SJSA1 (cell line): ENCODE measurements around the gene PYM1. TPM values are rescaled to one million over a fixed set of nuclear protein-coding genes. Genes with fewer than 3 reads are reported as not detected.
"Not testable (repeated sequence)": the region's sequence is repeated elsewhere in the genome, so short reads cannot be mapped to it uniquely, and the experiment has no call there.

ENCODE experiments used
- DNase-seq, 2 experiments: peaks; one replicate each; pipeline ENCODE4 v3.0.0-alpha.2; 2015 to 2020; ENCODE audit warnings: low spot score in 2 of 2, low read depth in 1 of 2
- H3K27ac ChIP-seq: fragments of 250-450 bp; sonication (Bioruptor Pico); 2 replicates; pipeline ENCODE4 v1.5.1; 2020; ENCODE audit warnings: mild to moderate bottlenecking, moderate library complexity
- H3K27me3 ChIP-seq: fragments of 250-450 bp; sonication (Bioruptor Pico); replicated peaks from 2 replicates; pipeline ENCODE4 v1.5.1; 2020; ENCODE audit warnings: mild to moderate bottlenecking, moderate library complexity
- H3K36me3 ChIP-seq: fragments of 250-450 bp; sonication (Bioruptor Pico); 2 replicates; pipeline ENCODE4 v1.5.1; 2020; ENCODE audit warnings: mild to moderate bottlenecking
- H3K4me1 ChIP-seq: fragments of 250-450 bp; sonication (Bioruptor Pico); replicated peaks from 2 replicates; pipeline ENCODE4 v1.6.1; 2021; ENCODE audit warnings: mild to moderate bottlenecking
- H3K4me3 ChIP-seq: fragments of 250-450 bp; sonication (Bioruptor Pico); 2 replicates; pipeline ENCODE4 v1.5.1; 2020; ENCODE audit warnings: mild to moderate bottlenecking
- H3K9me3 ChIP-seq: fragments of 250-450 bp; sonication (Bioruptor Pico); replicated peaks from 2 replicates; pipeline ENCODE4 v1.5.1; 2020; ENCODE audit warnings: mild to moderate bottlenecking
- total RNA-seq: library from RNA; depleted of rRNA; stranded (reverse); fragments of >200 nt; shearing (Covaris generic); gene quantifications from 2 replicates; pipeline ENCODE4 v1.2.3, GENCODE V29; 2014; rRNA removed

Gene PYM1
- total RNA-seq, 1 experiment from 2014 or later = 43.7 TPM

DNA sequence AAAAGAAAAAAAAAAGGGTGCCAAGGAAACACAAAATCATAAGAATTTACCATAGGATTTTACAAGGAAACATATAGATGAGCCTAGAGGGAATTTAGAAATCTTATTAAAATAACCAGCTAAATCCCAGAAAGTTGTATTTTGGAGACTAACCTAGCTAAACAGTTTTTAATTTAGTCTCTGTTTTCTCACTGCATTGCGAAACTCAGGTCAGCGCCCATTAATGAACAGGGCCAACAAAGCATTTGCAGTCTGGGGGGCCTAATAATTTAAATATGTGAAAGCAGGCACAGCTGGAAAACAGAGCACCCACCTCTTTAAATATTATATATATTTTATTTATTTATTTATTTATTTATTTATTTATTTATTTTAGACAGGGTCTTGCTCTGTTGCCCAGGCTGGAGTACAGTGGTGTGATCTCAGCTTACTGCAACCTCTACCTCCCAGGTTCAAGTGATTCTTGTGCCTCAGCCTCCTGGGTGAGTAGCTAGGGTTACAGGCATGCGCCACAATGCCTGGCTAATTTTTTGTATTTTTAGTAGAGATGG lies 61.2 kb downstream of the PYM1 start:
- not testable (repeated sequence) for H3K36me3 ChIP-seq, H3K4me1 ChIP-seq, H3K27ac ChIP-seq, H3K27me3 ChIP-seq, H3K4me3 ChIP-seq, DNase-seq, H3K9me3 ChIP-seq

DNA sequence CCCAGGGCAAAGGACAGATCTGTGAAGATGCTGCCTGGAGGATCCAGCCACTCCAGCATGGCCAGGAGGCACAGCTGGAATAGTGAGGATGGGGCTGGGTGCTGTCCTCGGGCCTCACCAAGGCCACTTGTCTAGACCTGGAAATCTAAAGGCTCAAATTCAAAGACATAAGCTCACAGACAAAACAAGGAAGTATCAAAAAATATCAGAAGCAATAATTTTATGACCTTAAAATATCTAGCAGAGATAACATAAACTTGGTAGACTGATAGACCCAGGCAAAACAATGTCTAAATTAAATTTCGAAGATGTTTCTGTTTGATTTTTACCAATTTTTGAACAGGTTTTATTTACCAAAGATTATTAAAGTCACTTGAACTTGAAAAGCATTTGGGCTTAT lies 62.4 kb downstream of the PYM1 start:
- Histone ChIP-seq H3K4me1 (no peaks in the 10 kb centered on the region), H3K9me3 (no peaks in the 10 kb centered on the region)

DNA sequence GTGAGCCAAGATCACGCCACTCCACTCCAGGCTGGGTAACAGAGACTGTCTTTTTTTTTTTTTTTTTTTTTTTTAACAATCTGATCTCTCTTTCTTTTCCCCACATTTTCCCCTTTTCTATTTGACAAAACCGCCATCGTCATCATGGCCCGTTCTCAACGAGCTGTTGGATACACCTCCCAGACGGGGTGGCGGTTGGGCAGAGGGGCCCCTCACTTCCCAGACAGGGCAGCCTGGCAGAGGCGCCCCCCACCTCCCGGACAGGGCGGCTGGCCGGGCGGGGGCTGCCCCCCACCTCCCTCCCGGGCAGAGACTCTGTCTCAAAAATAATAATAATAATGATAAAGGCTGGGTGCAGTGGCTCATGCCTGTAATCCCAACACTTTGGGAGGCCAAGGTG lies 64.8 kb downstream of the PYM1 start:
- H3K27me3 ChIP-seq, H3K9me3 ChIP-seq, H3K4me1 ChIP-seq, H3K27ac ChIP-seq, H3K36me3 ChIP-seq, DNase-seq, H3K4me3 ChIP-seq: not testable (repeated sequence)

More for the DNA sequence above, 62.4 kb downstream of the PYM1 start:
- H3K27ac ChIP-seq = no peak overlapping the region
- no peaks in the 10 kb centered on the region for H3K36me3 ChIP-seq
- no peak for DNase-seq
- no peak overlapping the region for H3K4me3 ChIP-seq
- H3K27me3 ChIP-seq = no peaks in the 10 kb centered on the region

DNA sequence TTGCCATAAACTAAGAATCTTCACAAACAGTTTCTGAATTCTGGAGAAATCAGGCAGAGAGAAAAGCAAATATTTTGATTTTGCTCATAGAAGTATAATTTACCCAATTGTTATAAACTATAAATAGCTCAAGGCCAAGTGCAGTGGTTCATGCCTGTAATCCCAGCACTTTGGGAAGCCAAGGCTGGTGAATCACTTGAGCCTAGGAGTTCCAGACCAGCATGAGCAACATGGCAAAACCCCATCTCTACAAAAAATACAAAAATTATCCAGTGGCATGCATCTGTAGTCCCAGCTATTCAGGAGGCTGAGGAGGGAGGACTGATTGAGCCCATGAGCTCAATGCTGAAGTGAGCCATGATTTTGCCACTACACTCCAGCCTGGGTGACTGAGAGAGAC lies 65.4 kb downstream of the PYM1 start:
- Histone ChIP-seq H3K27me3 (no peaks in the 10 kb centered on the region), H3K9me3 (no peaks in the 10 kb centered on the region), H3K36me3 (no peaks in the 10 kb centered on the region), H3K4me3 (no peak overlapping the region), H3K27ac (no peak overlapping the region), H3K4me1 (no peaks in the 10 kb centered on the region)
- DNase-seq = no peak

DNA sequence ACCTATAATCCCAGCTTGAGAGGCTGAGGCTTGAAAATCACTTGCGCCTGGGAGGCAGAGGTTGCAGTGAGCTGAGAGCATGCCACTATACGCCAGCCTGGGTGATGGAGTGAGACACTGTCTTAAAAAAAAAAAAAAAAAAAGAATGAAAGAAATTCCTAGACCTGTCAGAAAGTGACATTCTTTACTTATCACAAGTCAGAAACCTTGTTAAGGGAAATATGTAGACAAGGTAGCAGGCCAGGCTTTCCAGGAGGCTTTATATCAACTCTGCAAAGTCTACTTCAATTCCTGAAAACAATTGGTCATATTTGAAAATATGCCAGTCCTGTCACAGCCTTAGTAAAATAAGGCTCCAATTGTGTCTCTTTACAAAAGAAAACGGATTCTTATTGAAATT lies 65.8 kb downstream of the PYM1 start:
- Histone ChIP-seq H3K4me3 (no peak overlapping the region), H3K9me3 (no peaks in the 10 kb centered on the region), H3K27me3 (no peaks in the 10 kb centered on the region), H3K27ac (no peak overlapping the region), H3K4me1 (no peaks in the 10 kb centered on the region), H3K36me3 (no peaks in the 10 kb centered on the region)
- DNase-seq = no peak

DNA sequence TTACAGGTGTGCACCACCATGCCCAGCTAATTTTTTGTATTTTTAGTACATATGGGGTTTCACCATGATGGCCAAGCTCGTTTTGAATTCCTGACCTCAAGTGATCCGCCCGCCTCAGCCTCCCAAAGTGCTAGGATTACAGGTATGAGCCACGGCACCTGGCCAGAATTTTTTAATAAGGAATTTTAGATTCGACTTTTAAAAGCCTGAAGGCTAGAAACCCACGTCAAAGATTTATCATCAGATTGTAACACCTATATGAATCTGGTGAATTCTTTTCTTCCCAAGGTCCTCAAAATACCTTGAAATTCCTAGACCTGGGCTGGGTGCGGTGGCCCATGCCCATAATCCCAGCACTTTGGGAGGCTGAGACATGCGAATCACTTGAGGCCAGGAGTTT lies 66.3 kb downstream of the PYM1 start:
- Histone ChIP-seq H3K36me3 (no peaks in the 10 kb centered on the region), H3K4me3 (no peak overlapping the region), H3K9me3 (no peaks in the 10 kb centered on the region), H3K4me1 (no peaks in the 10 kb centered on the region), H3K27me3 (no peaks in the 10 kb centered on the region), H3K27ac (no peak overlapping the region)
- no peak for DNase-seq

DNA sequence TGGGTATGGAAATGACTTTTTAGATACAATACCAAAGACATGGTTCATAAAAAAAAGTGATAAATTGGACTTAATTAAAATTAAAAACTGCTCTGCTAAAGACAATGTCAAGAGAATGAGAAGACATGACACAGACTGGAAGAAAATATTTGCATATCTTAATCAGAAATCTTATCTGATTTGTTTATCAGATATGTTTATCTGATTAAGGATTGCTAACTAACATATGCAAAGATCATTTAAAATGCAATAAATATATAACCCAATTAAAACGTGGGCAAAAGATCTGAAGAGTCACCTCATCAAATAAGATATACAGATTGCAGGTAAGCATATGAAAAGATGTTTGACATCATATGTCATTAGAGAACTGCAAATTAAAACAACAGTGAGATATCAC lies 75.0 kb downstream of the PYM1 start:
- no peak for DNase-seq
- no peaks in the 10 kb centered on the region for H3K9me3 ChIP-seq
- H3K27me3 ChIP-seq = no peaks in the 10 kb centered on the region
- H3K4me3 ChIP-seq = no peak overlapping the region
- no peak overlapping the region for H3K27ac ChIP-seq
- no peaks in the 10 kb centered on the region for H3K36me3 ChIP-seq
- H3K4me1 ChIP-seq = peaks cover 7% of the 10 kb centered on the region

Other genes starting within 250 kb of the PYM1 start
- 0.24 TPM in 1 of 2 replicates, not detected in the other for gene ITGA7, start 220.0 kb downstream of the PYM1 start, total RNA-seq
- 82.0 and 91.9 TPM in 2 replicates for gene BLOC1S1, start 211.8 kb downstream of the PYM1 start, total RNA-seq
- 0.22 and 1.9 TPM in 2 replicates for gene RDH5, start 207.5 kb downstream of the PYM1 start, total RNA-seq
- gene CD63, start 198.9 kb downstream of the PYM1 start, total RNA-seq = 1,021 and 1,450 TPM in 2 replicates
- 1.7 and 2.7 TPM in 2 replicates for gene GDF11, start 184.8 kb downstream of the PYM1 start, total RNA-seq
- gene SARNP, start 110.2 kb downstream of the PYM1 start, total RNA-seq = 124 and 208 TPM in 2 replicates
- 15.4 and 15.7 TPM in 2 replicates for gene ORMDL2, start 109.9 kb downstream of the PYM1 start, total RNA-seq
- gene DNAJC14, start 98.3 kb downstream of the PYM1 start, total RNA-seq = 41.6 and 58.1 TPM in 2 replicates
- gene MMP19, start 85.0 kb downstream of the PYM1 start, total RNA-seq = 9.8 and 14.5 TPM in 2 replicates
- 23.9 and 46.2 TPM in 2 replicates for gene DGKA, start 3.3 kb upstream of the PYM1 start, total RNA-seq
- gene PMEL, start 38.1 kb upstream of the PYM1 start, total RNA-seq = 0.34 TPM in 1 of 2 replicates, not detected in the other
- gene CDK2, start 38.9 kb upstream of the PYM1 start, total RNA-seq = 74.4 and 82.1 TPM in 2 replicates
- gene RAB5B, start 46.2 kb upstream of the PYM1 start, total RNA-seq = 17.4 and 33.0 TPM in 2 replicates
- 11.8 and 15.8 TPM in 2 replicates for gene SUOX, start 69.4 kb upstream of the PYM1 start, total RNA-seq
- gene IKZF4, start 93.1 kb upstream of the PYM1 start, total RNA-seq = 0.34 and 1.1 TPM in 2 replicates
- 622 and 1,406 TPM in 2 replicates for gene RPS26, start 114.0 kb upstream of the PYM1 start, total RNA-seq
- not detected in 2 replicates for gene ERBB3, start 152.3 kb upstream of the PYM1 start, total RNA-seq
- gene PA2G4, start 176.7 kb upstream of the PYM1 start, total RNA-seq = 204 and 249 TPM in 2 replicates
- 1,215 and 2,760 TPM in 2 replicates for gene RPL41, start 188.7 kb upstream of the PYM1 start, total RNA-seq
- gene ZC3H10, start 190.4 kb upstream of the PYM1 start, total RNA-seq = 3.6 and 7.3 TPM in 2 replicates
- gene ESYT1, start 200.4 kb upstream of the PYM1 start, total RNA-seq = 138 and 170 TPM in 2 replicates
- gene MYL6B, start 224.7 kb upstream of the PYM1 start, total RNA-seq = 71.9 and 97.8 TPM in 2 replicates
- gene MYL6, start 230.5 kb upstream of the PYM1 start, total RNA-seq = 4,832 and 5,659 TPM in 2 replicates